ENCODE measurements around the gene EBF4.

- TF ChIP-seq, protein P1, sequence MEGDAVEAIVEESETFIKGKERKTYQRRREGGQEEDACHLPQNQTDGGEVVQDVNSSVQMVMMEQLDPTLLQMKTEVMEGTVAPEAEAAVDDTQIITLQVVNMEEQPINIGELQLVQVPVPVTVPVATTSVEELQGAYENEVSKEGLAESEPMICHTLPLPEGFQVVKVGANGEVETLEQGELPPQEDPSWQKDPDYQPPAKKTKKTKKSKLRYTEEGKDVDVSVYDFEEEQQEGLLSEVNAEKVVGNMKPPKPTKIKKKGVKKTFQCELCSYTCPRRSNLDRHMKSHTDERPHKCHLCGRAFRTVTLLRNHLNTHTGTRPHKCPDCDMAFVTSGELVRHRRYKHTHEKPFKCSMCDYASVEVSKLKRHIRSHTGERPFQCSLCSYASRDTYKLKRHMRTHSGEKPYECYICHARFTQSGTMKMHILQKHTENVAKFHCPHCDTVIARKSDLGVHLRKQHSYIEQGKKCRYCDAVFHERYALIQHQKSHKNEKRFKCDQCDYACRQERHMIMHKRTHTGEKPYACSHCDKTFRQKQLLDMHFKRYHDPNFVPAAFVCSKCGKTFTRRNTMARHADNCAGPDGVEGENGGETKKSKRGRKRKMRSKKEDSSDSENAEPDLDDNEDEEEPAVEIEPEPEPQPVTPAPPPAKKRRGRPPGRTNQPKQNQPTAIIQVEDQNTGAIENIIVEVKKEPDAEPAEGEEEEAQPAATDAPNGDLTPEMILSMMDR (IDR thresholded peaks at IDR 0.05; ENCODE audit: low read depth, low read length), result no peak
- TF ChIP-seq EZH2phosphoT487 (IDR thresholded peaks at IDR 0.05; ENCODE audit: low read depth), result no peak
Observed at GRCh38 chr20:2680046-2680445, 12.5 kb upstream of the EBF4 start.
